OCI-LY7 (cell line): ENCODE results near the gene TMEM106C. TPM values are rescaled to one million over a fixed set of nuclear protein-coding genes. Genes with fewer than 3 reads are reported as not detected.

Experiments used
- BruUV-seq: library from RNA; stranded (reverse); fragments of 400-500 nt; replicated peaks from 2 replicates; lab custom pipeline; 2021; lab: Mats Ljungman, UMichigan
- CTCF ChIA-PET: fragments of 300-600 bp; sonication (Branson Sonifier 250); formaldehyde crosslinking; loops from one replicate; lab custom pipeline; 2022; ENCODE audit warnings: antibody characterized with exemption; ENCODE audit not compliant: unreplicated experiment; lab: Charles Lee
- POLR2A ChIA-PET: fragments of 300-600 bp; sonication (Branson Sonifier 250); formaldehyde crosslinking; loops from one replicate; lab custom pipeline; 2022; ENCODE audit warnings: antibody characterized with exemption; lab: Charles Lee
- DNase-seq: peaks from one replicate; pipeline ENCODE4 v3.0.0-alpha.2; 2015; ENCODE audit warnings: low spot score
- H2AFZ ChIP-seq: fragments of 200-600 bp; sonication (generic), shearing (Covaris generic); 2 replicates; pipeline ENCODE4 v1.6.1; 2014; ENCODE audit warnings: mild to moderate bottlenecking, antibody characterized with exemption, low read length, moderate library complexity
- H3K27ac ChIP-seq: fragments of 200-600 bp; sonication (generic); 2 replicates; pipeline ENCODE4 v1.5.1; 2014; ENCODE audit warnings: mixed run types, low read depth, mild to moderate bottlenecking, moderate library complexity, low read length, inconsistent platforms; ENCODE audit not compliant: poor library complexity, severe bottlenecking
- H3K36me3 ChIP-seq: fragments of 200-600 bp; sonication (generic); 2 replicates; pipeline ENCODE4 v1.6.1; 2014; ENCODE audit warnings: mild to moderate bottlenecking, antibody characterized with exemption, low read length, moderate library complexity, mixed read lengths; ENCODE audit not compliant: insufficient read depth
- H3K4me1 ChIP-seq: fragments of 200-600 bp; sonication (generic); 2 replicates; pipeline ENCODE4 v1.5.1; 2014; ENCODE audit warnings: mild to moderate bottlenecking, low read length; ENCODE audit not compliant: insufficient read depth, poor library complexity, severe bottlenecking
- H3K4me2 ChIP-seq: fragments of 200-600 bp; sonication (generic); 2 replicates; pipeline ENCODE4 v1.6.1; 2014; ENCODE audit warnings: mild to moderate bottlenecking, low read length
- H3K4me3 ChIP-seq: fragments of 200-600 bp; sonication (generic); 2 replicates; pipeline ENCODE4 v1.5.1; 2014; ENCODE audit warnings: mild to moderate bottlenecking, low read depth, low read length; ENCODE audit not compliant: poor library complexity, severe bottlenecking
- H3K79me2 ChIP-seq: fragments of 200-600 bp; sonication (generic); 2 replicates; pipeline ENCODE4 v1.6.1; 2016; ENCODE audit warnings: low read depth, mild to moderate bottlenecking, low read length, moderate library complexity, mixed read lengths; ENCODE audit not compliant: insufficient read depth
- H3K9me2 ChIP-seq: fragments of 200-600 bp; sonication (generic); 2 replicates; pipeline ENCODE4 v1.6.1; 2016; ENCODE audit warnings: mild to moderate bottlenecking, low read length, mixed read lengths; ENCODE audit not compliant: insufficient read depth
- H3K9me3 ChIP-seq: fragments of 200-600 bp; sonication (generic); 2 replicates; pipeline ENCODE4 v1.6.1; 2014; ENCODE audit warnings: mild to moderate bottlenecking, mixed run types, low read length, mixed read lengths
- H4K20me1 ChIP-seq: fragments of 200-600 bp; sonication (generic); 2 replicates; pipeline ENCODE4 v1.6.1; 2014; ENCODE audit warnings: mild to moderate bottlenecking, antibody characterized with exemption, low read length, moderate library complexity, mixed read lengths; ENCODE audit not compliant: insufficient read depth
- EZH2phosphoT487 ChIP-seq: fragments of 200-600 bp; sonication (generic); IDR thresholded peaks from 2 replicates; pipeline ENCODE4 v1.6.1; 2018; ENCODE audit warnings: low read depth, borderline replicate concordance, mild to moderate bottlenecking, mixed run types, antibody characterized with exemption, low read length, moderate library complexity, mixed read lengths
- intact Hi-C: fragments of 100-400 bp; cut with micrococcal nuclease; formaldehyde crosslinking; loops from one replicate; pipeline ENCODE4 v1.10.0; 2022; ENCODE audit not compliant: unreplicated experiment
- total RNA-seq, 2 experiments: library from RNA; depleted of rRNA in 1 of 2; stranded (reverse); fragments of >200 nt in 1 of 2; shearing (Covaris generic) in 1 of 2; gene quantifications; 2 replicates each; pipeline ENCODE4 v1.2.3, GENCODE V29; 2014 to 2022
- TF ChIP-seq, protein P1 (sequence below): fragments of 200-600 bp; sonication (generic); conservative IDR thresholded peaks from 2 replicates; pipeline ENCODE4 v1.5.1; 2014; ENCODE audit warnings: mild to moderate bottlenecking, antibody characterized with exemption, low read length, moderate library complexity, mixed read lengths

Gene TMEM106C
- total RNA-seq, 2 experiments from 2014 or later, result 123 to 182 TPM

DNA sequence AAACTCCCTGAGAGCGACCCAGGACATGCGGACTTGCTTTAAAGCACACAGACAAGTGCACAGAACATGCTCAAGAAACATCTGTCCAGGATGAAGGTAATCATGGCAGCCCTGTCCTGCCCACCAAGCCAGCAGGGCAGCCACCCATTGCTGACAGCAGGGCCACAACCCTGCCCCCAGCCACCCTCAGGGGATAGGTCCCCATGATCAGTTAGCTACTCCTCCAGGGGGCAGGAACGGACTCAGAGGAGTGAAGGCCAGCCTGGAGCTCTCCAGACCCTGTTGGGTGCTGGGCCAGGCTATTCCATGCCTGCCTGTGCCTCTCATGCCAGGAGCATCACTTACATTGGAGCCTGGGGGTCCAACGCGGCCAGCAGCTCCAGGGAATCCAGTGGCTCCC, 15.8 kb downstream of the TMEM106C start:
- Histone ChIP-seq H3K79me2 (no peaks in the 10 kb centered on the region), H3K27ac (no peak overlapping the region), H3K36me3 (no peaks in the 10 kb centered on the region), H3K4me1 (no peaks in the 10 kb centered on the region), H3K4me2 (no peak overlapping the region), H3K4me3 (no peak overlapping the region), H3K9me2 (no peaks in the 10 kb centered on the region), H3K9me3 (no peaks in the 10 kb centered on the region), H2AFZ (no peak overlapping the region), H4K20me1 (no peaks in the 10 kb centered on the region)
- POLR2A ChIA-PET, result interaction anchor here (0.6 kb wide), 1 partner anchor 1158 kb away, joined by 5 read pairs; no protein-coding TSS in a partner anchor
- TF ChIP-seq EZH2phosphoT487, result no peak
- TF ChIP-seq, protein P1, sequence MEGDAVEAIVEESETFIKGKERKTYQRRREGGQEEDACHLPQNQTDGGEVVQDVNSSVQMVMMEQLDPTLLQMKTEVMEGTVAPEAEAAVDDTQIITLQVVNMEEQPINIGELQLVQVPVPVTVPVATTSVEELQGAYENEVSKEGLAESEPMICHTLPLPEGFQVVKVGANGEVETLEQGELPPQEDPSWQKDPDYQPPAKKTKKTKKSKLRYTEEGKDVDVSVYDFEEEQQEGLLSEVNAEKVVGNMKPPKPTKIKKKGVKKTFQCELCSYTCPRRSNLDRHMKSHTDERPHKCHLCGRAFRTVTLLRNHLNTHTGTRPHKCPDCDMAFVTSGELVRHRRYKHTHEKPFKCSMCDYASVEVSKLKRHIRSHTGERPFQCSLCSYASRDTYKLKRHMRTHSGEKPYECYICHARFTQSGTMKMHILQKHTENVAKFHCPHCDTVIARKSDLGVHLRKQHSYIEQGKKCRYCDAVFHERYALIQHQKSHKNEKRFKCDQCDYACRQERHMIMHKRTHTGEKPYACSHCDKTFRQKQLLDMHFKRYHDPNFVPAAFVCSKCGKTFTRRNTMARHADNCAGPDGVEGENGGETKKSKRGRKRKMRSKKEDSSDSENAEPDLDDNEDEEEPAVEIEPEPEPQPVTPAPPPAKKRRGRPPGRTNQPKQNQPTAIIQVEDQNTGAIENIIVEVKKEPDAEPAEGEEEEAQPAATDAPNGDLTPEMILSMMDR, result no peak
- DNase-seq, result no peak
- CTCF ChIA-PET, result interaction anchor here (0.6 kb wide), 1 partner anchor 179 kb away, joined by 3 read pairs; no protein-coding TSS in a partner anchor
- intact Hi-C loops, result no loop called here
- no TSS peak for BruUV-seq

DNA sequence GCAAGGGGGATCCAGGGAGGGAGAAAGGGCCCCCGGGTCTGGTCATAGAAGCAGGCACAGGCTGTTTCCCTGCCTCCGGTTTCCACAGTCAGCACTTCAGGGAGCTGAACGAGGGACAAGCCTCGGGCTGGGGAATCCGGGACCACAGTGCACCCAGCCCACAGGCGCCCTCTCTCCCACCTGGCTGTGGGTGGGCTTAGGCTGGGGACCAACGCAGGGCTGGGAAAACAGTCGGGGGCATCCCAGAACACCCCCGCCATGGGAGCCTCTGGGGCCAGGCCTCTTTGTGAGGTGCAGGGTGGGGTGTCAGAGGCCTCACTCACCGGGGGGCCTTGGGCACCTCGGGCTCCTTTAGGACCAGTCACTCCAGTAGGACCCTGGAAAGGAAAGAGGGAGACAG, 16.3 kb downstream of the TMEM106C start:
- no peak overlapping the region for H2AFZ ChIP-seq
- POLR2A ChIA-PET, result interaction anchor here (0.5 kb wide), 1 partner anchor 73 kb away, joined by 3 read pairs; no protein-coding TSS in a partner anchor
- no peaks in the 10 kb centered on the region for H3K4me1 ChIP-seq
- H3K9me2 ChIP-seq, result no peaks in the 10 kb centered on the region
- no peaks in the 10 kb centered on the region for H3K36me3 ChIP-seq
- no peak overlapping the region for H3K4me2 ChIP-seq
- intact Hi-C loops, result no loop called here
- no peak overlapping the region for H3K4me3 ChIP-seq
- no TSS peak for BruUV-seq
- no peaks in the 10 kb centered on the region for H3K9me3 ChIP-seq
- DNase-seq, result no peak
- no peak for TF ChIP-seq EZH2phosphoT487
- TF ChIP-seq, protein P1, result no peak
- H3K79me2 ChIP-seq, result no peaks in the 10 kb centered on the region
- no peak overlapping the region for H3K27ac ChIP-seq
- CTCF ChIA-PET, result no interaction called here
- H4K20me1 ChIP-seq, result no peaks in the 10 kb centered on the region

DNA sequence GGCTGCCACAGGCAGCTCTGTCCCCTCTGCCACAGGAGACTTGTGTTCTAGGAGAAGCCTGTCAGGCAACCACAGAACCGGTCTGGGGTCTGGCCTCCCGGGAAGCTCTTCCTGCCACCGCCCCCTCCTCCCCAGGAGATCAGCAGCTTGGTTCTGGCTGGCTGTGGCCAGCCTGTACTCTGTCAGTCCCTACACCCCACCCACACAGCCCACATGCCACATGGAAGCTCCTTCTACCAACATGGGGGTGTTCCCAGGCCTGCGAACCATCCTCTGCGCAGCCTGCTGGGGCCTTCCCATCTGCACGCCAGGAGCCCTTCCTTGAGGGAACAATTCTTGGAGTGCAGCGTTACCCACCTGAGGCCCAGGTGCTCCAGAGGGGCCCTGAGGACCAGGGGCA, 16.8 kb downstream of the TMEM106C start:
- POLR2A ChIA-PET, result interaction anchor here (0.5 kb wide), 1 partner anchor 73 kb away, joined by 3 read pairs; no protein-coding TSS in a partner anchor
- CTCF ChIA-PET, result no interaction called here

More for the DNA sequence above, 16.8 kb downstream of the TMEM106C start:
- H3K9me3 ChIP-seq, result no peaks in the 10 kb centered on the region
- H3K9me2 ChIP-seq, result no peaks in the 10 kb centered on the region
- intact Hi-C loops, result no loop called here
- TF ChIP-seq EZH2phosphoT487, result no peak
- TF ChIP-seq, protein P1, result no peak
- no peak for DNase-seq
- no peaks in the 10 kb centered on the region for H3K36me3 ChIP-seq
- no peaks in the 10 kb centered on the region for H3K79me2 ChIP-seq
- H3K4me2 ChIP-seq, result no peak overlapping the region
- no TSS peak for BruUV-seq
- no peak overlapping the region for H2AFZ ChIP-seq
- no peak overlapping the region for H3K27ac ChIP-seq
- H3K4me1 ChIP-seq, result no peaks in the 10 kb centered on the region
- no peaks in the 10 kb centered on the region for H4K20me1 ChIP-seq
- H3K4me3 ChIP-seq, result no peak overlapping the region
